Measurements from ENCODE around the gene ADRA2B. TPM values are rescaled to one million over a fixed set of nuclear protein-coding genes. Genes with fewer than 3 reads are reported as not detected.

The ADRA2B gene
- total RNA-seq, 4 donors from 2014 or later, result 0.42 to 2.4 (median 0.97) TPM

GRCh38 chr2:96091711-96092572, 24.4 kb downstream of the ADRA2B start:
- DNase-seq (ENCODE audit: low spot score in 2 of 2), result peak; percentile 23 to 87
- 40 to 54% methylated on average over 18 of the region's 18 CpGs for WGBS, 2 donors
- no peak overlapping the region for H3K4me3 ChIP-seq (ENCODE audit: low read depth, poor library complexity, severe bottlenecking)
- intact Hi-C loops (cut with DNase I; ENCODE audit: low total_unique reads), result no loop called here
- no peak for TF ChIP-seq POLR2A (IDR thresholded peaks at IDR 0.05)
- no peak for TF ChIP-seq CTCF (IDR thresholded peaks at IDR 0.05)

- DNase-seq (ENCODE audit: low spot score in 2 of 2), result peak; percentile 12 to 74
- TF ChIP-seq POLR2A (IDR thresholded peaks at IDR 0.05) (no peak), CTCF (IDR thresholded peaks at IDR 0.05) (no peak)
- intact Hi-C loops (cut with DNase I; ENCODE audit: low total_unique reads), result no loop called here
- WGBS, 2 donors, result 70 to 71% methylated on average over 13 to 14 of the region's 14 CpGs
- no peak overlapping the region for H3K4me3 ChIP-seq (ENCODE audit: low read depth, poor library complexity, severe bottlenecking)
Measured at GRCh38 chr2:96091141-96091710, 25.1 kb downstream of the ADRA2B start.

GRCh38 chr2:96090196-96090926, 26.0 kb downstream of the ADRA2B start:
- peak; percentile 2 to 54 for DNase-seq (ENCODE audit: low spot score in 2 of 2)
- intact Hi-C loops (cut with DNase I; ENCODE audit: low total_unique reads), result no loop called here
- TF ChIP-seq POLR2A (IDR thresholded peaks at IDR 0.05), result no peak
- no peak for TF ChIP-seq CTCF (IDR thresholded peaks at IDR 0.05)
- 89 to 91% methylated on average over 12 of the region's 12 CpGs for WGBS, 2 donors
- no peak overlapping the region for H3K4me3 ChIP-seq (ENCODE audit: low read depth, poor library complexity, severe bottlenecking)

GRCh38 chr2:96089356-96090195, 26.8 kb downstream of the ADRA2B start:
- 81% methylated on average over 22 of the region's 22 CpGs for WGBS, 2 donors
- TF ChIP-seq POLR2A (IDR thresholded peaks at IDR 0.05), result no peak
- TF ChIP-seq CTCF (IDR thresholded peaks at IDR 0.05), result no peak
- no peak overlapping the region for H3K4me3 ChIP-seq (ENCODE audit: low read depth, poor library complexity, severe bottlenecking)
- DNase-seq (ENCODE audit: low spot score in 2 of 2), result peak; percentile 13 to 62
- intact Hi-C loops (cut with DNase I; ENCODE audit: low total_unique reads), result no loop called here

Data from lower leg skin (tissue), 4 donors.